Measurements from ENCODE around the gene TMCO5A.
A peak's percentile ranks its signal among the peaks of the same experiment; 100 is the strongest.

The TMCO5A gene

DNA sequence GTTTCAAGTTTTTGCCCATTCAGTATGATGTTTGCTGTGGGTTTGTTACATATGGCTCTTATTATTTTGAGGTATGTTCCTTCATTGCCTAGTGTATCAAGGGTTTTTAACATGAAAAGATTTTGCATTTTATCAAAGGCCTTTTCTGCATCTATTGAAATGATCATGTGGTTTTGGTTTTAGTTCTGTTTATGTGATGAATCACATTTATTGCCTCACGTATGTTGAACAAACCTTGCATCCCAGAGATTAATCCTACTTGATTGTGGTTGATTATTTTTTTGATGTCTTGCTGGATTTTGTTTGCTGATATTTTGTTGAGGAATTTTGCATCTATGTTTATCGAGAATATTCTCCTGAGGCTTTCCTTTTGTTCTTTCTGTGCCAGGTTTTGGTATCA, 39.4 kb downstream of the TMCO5A start:
- peak; percentile 71 for DNase-seq (ENCODE audit: low read depth)

- no peak for DNase-seq (ENCODE audit: low read depth)
Measured at GRCh38 chr15:37978231-37978630, 43.8 kb downstream of the TMCO5A start.

DNA sequence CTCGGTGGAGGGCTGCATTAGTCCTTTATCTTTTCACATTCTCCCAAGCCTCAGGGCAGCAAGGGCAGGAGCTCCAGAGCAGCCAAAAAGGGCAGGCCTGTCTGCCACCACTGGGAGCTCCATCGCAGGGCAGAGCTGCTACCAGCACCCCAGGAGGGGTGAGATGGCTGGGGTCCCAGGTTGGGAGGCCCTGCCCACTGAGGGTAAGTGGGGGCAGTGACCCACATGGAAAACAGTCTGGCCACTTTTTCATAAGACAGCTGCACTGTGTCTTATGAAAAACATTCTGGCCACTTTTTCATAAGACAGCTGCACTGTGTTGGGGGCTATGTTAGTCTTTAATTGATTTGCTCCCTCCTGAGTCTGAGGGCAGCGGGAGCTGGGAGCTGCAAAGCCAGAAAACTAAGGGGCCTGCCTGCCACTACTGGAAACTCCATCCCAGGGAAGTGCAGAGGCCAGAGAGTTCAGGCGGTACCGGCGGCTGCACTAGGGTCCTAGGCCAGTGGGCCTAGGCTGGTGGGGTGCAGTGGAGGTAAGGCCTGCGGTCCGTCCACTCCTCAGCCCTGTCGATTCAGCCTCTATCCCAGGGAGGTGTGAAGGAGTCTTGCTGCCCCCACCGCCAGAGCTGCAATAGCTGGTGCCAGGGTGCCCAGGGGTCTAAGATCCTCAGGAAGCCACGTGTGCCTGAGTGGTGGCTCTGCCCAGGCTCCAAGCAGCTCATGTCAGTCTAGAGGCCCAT, 45.4 kb downstream of the TMCO5A start:
- no peak for DNase-seq (ENCODE audit: low read depth)

DNA sequence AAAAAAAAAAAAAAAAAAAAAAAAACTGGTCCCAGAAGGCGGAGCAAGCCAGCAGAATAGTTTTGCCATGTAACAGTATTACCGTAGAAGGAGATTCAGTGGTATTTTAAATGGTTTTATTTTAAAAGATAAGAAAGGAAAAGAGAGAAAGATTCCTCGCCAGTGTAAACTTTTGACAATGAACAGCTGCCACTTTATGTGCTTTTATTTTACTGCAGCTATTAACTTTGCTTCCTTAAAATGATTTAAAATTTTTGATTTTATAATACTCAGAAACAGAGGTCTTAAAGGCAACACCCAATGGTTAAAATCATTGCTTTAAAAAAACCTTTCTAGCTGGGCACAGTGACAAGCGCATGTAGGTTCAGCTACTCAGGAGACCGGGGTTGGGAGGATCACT, 46.8 kb downstream of the TMCO5A start:
- no peak for DNase-seq (ENCODE audit: low read depth)

DNA sequence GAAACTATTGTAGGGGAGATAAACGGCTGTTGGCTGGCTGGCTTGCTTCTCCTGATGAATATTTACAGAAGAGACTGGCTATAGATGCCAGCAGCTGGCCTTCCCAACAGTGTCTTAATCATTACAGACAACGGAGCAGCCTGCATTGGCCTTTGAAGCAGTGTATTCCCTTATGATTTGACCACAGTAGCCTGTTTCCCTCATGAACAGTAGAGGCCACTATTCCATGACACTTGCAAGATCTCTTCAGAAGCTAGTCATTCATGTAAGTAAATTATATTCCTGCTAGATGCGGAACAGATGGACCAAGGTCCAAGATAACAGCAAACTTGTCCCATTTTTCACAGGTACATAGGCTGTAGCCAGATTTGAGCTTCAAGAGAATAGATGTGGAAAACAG, 47.3 kb downstream of the TMCO5A start:
- peak; percentile 61 for DNase-seq (ENCODE audit: low read depth)

DNA sequence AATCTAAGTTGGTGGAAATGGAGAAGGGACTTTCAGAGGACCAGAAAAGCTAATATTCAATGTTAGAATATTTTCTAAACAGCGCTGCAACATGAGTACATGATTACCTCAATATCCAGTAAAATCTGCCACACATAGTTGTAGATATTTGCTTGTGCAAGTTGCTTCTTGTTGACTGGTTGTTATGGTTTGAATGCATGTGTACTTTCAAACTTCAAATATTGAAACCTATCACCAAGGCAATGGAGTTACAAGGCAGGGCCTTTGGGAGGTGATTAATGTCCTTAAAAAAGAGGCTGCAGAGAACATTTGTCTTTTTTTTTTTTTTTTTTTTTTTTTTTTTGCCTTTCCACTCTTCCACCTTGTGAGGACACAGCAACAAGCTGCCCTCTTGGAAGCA, 49.9 kb downstream of the TMCO5A start:
- no peak for DNase-seq (ENCODE audit: low read depth)

GRCh38 chr15:37995461-37996347, 61.3 kb downstream of the TMCO5A start:
- DNase-seq (ENCODE audit: low read depth), result peak; percentile 81

All from amniotic epithelial cell (primary cell).